Suprapubic skin (tissue), 3 donors: ENCODE measurements around the gene OR12D2.

Experiments
- EP300 ChIP-seq: sonication (generic); formaldehyde crosslinking; IDR thresholded peaks from one replicate; pipeline ENCODE4 v1.6.1; 2017; ENCODE audit warnings: antibody characterized with exemption
- POLR2A ChIP-seq, 2 donors: fragments of 450-650 bp; IDR thresholded peaks; one replicate each; pipeline ENCODE4 v1.6.1; 2017; ENCODE audit warnings: antibody characterized with exemption in 2 of 2, mild to moderate bottlenecking in 2 of 2, moderate library complexity in 2 of 2
- TF ChIP-seq, protein P1 (sequence below), 2 donors: fragments of 200-600 bp in 1 of 2; fragments of 450-650 bp in 1 of 2; sonication (generic) in 1 of 2; IDR thresholded peaks; one replicate each; pipeline ENCODE4 v1.5.1; 2016 to 2019; ENCODE audit warnings: antibody characterized with exemption in 2 of 2, mild to moderate bottlenecking in 1 of 2, moderate library complexity in 1 of 2

- TF ChIP-seq, protein P1, sequence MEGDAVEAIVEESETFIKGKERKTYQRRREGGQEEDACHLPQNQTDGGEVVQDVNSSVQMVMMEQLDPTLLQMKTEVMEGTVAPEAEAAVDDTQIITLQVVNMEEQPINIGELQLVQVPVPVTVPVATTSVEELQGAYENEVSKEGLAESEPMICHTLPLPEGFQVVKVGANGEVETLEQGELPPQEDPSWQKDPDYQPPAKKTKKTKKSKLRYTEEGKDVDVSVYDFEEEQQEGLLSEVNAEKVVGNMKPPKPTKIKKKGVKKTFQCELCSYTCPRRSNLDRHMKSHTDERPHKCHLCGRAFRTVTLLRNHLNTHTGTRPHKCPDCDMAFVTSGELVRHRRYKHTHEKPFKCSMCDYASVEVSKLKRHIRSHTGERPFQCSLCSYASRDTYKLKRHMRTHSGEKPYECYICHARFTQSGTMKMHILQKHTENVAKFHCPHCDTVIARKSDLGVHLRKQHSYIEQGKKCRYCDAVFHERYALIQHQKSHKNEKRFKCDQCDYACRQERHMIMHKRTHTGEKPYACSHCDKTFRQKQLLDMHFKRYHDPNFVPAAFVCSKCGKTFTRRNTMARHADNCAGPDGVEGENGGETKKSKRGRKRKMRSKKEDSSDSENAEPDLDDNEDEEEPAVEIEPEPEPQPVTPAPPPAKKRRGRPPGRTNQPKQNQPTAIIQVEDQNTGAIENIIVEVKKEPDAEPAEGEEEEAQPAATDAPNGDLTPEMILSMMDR (IDR thresholded peaks at IDR 0.05) = no peak
- no peak for TF ChIP-seq POLR2A (IDR thresholded peaks at IDR 0.05)
- TF ChIP-seq EP300 = no peak
These were observed 29.6 kb downstream of the OR12D2 start for GRCh38 chr6:29425075-29425474.
